Activated CD4-positive, CD25-positive, alpha-beta regulatory T cell treated with anti-CD3 and anti-CD28 coated beads, Interleukin-2, amount 50 U/mL, for 72 hours (primary cell): ENCODE results near the gene SUMO2.
"Not testable (repeated sequence)": the region's sequence is repeated elsewhere in the genome, so short reads cannot be mapped to it uniquely, and the experiment has no call there.

ENCODE experiments used
- DNase-seq: peaks from one replicate; pipeline ENCODE4 v3.0.0; 2021

SUMO2 gene

GRCh38 chr17:75182569-75183436, at the start of gene SUMO2:
Gene SUMO2 (minus strand): TSS chr17:75182959. CDS start chr17:75182834, 125 bp downstream.
- peak; percentile 96 for DNase-seq

GRCh38 chr17:75231741-75232464, 49.1 kb upstream of the SUMO2 start:
- DNase-seq, result no peak

- DNase-seq, result no peak
Observed at GRCh38 chr17:75231071-75231470, 48.3 kb upstream of the SUMO2 start.

DNA sequence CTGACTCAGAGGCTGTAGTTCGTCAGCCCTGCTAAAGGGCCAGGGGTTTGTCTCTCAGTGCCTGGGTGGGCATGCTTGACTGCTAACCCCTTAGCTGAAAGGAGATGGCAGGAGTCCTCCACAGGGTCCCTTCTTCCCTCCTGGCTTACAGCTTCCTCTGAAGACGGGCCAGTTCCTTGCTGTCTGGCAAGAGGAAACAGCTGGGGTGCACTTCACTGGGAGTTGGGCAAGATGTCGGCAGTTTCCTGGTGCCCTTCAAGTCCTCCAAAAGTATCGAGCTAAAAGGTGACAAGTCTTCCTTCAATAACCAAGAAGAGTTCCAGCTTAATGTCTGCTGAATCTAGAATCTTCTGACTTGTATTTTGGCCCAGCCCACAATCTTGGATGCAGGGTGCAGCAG, 46.1 kb upstream of the SUMO2 start:
- DNase-seq, result no peak

- DNase-seq, result no peak
Observed at GRCh38 chr17:75228305-75228704, 45.5 kb upstream of the SUMO2 start.

GRCh38 chr17:75227729-75228128, 45.0 kb upstream of the SUMO2 start:
- DNase-seq, result no peak

DNA sequence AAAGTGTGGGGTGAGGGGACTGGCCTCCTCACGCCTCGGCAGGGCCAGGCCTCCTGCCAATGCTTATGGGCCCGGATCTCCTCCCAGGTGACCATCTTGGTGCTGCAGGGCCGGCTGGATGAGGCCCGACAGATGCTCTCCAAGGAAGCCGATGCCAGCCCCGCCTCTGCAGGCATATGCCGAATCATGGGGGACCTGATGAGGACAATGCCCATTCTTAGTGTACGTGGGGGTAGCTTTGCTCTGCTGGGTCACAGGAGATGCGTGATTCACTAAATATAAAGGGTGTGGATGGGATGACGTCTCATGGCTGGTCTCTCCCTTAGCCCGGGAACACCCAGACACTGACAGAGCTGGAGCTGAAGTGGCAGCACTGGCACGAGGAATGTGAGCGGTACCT, 42.3 kb upstream of the SUMO2 start:
- DNase-seq, result no peak

DNA sequence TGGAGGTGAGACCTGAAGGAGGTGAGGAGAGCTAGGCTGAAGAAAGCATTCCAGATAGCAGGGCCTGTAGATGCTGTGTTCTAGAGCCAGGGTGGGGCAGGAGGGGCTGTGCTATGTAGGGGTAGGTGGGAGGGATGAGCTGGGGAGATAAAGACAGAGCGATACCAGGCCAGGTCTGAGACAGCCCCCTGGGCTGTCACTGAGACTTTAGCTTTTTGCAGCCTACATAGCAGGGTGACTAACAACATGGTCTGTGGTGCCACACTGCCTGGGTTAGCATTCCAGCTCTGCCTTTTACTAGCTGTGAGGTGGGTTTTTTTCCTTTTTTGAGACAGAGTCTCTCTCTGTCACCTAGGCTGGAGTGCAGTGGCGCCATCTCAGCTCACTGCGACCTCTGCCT, 37.1 kb upstream of the SUMO2 start:
- no peak for DNase-seq

DNA sequence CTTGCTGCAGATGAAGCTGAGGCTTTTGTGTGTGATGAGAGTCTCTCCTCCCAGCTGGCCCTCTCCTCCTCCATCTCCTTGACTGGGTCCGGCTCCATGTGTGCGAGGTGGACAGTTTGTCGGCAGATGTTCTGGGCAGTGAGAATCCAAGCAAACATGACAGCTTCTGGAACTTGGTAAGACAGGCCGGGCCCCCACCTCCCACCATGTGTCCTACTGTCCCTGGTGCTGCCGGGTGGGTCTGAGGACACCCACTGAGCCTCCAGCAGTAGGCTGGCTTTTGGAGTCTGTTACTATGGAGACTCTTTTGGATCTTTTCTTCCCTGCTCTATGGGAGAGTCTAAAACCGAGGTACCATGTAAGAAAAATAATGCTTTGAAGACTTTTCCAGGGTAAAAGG, 35.4 kb upstream of the SUMO2 start:
- no peak for DNase-seq

- no peak for DNase-seq
Observed at GRCh38 chr17:75209061-75209460, 26.3 kb upstream of the SUMO2 start.

- DNase-seq, result no peak
Observed at GRCh38 chr17:75208161-75208560, 25.4 kb upstream of the SUMO2 start.

GRCh38 chr17:75207760-75208159, 25.0 kb upstream of the SUMO2 start:
- no peak for DNase-seq

- DNase-seq, result not testable (repeated sequence)
Observed at GRCh38 chr17:75207050-75207407, 24.3 kb upstream of the SUMO2 start.

GRCh38 chr17:75205793-75206163, 23.0 kb upstream of the SUMO2 start:
- DNase-seq, result no peak

DNA sequence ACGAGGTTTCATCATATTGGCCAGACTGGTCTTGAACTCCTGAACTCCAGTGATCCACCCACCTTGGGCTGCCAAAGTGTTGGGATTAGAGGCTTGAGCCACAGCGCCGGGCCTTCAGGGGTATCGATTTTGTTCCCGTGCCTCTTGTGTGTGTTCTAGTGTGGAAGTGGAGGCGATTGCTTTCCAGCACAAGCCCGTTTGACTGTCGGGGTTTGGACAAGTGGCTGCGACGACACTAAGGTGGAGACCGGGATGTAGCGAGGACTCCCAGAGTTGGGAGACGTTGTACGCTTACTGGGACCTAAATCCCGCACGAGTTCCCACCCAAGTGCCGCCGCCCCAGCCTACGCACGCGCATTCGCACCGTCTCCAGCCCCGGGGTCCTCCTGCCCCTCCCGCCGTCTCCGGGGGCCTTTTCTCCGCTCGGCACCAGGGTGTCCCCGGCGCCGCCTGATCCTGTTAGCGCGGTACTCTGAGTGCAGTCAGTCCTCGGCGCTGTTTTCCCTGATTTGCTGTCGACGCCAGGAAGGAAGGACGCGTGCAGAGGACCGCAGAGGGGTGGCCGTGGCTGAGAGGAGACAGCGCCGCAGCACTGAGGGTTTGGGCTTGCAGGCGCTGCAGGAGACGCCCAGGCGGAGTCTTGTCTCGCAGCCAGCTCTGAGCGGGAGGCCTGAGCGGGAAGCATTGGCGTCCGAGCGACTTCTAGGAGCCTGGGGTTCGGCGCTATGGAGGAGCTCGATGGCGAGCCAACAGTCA, 22.5 kb upstream of the SUMO2 start, which contains the start of gene NUP85:
NUP85 (plus strand) TSS at position 643 of the 756 bp plus-strand sequence; CDS start at position 726, 83 bp downstream.
- peak; percentile 94 for DNase-seq

- no peak for DNase-seq
Observed at GRCh38 chr17:75199886-75200618, 17.3 kb upstream of the SUMO2 start.

GRCh38 chr17:75194879-75195278, 12.1 kb upstream of the SUMO2 start:
- DNase-seq, result no peak

DNA sequence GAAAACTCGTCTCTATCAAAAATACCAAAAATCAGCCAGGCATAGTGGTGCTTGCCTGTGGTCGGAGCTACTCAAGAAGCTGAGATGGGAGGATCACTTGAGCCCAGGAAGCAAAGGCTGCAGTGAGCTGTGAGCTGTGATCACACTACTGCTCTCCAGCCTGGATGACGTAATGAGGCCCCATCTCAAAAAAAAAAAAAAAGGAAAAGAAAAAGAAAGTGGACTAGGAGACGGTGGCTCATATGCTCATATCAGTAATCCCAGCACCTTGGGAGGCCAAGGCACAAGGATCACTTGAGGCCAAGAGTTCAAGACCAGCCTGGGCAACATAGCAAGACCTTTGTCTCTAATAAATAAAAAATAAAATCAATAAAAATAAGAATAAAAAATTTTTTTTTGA, 8.8 kb upstream of the SUMO2 start:
- DNase-seq, result no peak

DNA sequence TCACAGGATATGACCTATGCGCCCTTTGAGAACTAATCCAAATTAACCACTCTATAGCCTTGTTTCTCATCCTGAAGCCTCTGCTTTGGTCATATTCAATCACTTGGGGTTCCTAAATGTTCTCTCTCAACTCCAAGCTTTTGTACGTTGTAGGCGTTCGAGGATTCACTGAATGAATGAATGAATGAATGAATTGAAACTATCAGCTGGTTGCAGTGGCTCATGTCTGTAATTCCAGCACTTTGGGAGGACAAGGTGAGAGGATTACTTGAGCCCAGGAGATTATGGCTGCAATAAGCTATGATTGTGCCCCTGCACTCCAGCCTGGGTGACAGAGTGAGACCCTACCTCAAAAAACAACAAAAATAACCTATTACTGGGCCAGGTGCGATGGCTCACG, 5.9 kb upstream of the SUMO2 start:
- DNase-seq, result no peak

DNA sequence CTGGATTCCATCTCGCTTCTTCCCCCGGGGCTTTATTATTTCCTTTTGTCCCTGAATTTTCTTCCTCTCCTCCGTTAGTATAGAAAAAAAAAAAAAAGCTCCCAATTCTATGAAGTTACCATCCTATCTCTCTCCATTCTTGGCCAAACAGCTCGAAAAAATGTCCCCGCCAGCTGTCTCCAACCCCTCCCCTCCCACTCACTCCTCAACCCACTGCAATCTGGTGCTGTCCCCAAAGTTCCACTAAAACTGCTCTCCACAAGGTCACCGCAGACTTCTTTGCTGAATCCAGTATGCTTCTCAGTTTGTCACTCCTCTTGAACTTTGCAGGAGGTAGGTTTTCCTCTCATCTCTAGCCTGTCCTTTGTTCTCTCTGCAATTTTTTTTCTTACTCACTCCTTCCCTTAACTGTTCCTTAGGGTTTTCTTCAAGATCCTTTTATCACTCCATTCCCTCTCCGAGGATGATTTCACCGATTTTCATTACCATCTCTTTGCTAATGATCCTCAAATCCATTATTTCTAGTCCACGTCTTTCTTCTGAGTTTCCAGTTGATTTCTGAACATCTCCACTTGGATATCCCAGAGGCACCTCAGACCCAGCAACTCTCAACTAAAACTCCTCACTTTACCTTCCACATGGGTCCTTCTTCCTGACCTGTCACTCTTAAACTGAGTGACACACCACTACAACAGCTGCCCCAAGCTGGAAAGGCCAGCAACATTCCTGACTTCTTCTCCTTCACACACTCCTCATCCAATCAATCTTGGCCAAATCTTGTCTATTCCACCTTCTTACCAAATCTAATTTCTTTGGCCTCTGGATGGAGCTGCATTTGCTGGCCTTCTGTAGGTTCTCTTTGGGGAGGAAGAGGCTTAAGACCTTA, 1.5 kb upstream of the SUMO2 start:
- DNase-seq, result no peak

DNA sequence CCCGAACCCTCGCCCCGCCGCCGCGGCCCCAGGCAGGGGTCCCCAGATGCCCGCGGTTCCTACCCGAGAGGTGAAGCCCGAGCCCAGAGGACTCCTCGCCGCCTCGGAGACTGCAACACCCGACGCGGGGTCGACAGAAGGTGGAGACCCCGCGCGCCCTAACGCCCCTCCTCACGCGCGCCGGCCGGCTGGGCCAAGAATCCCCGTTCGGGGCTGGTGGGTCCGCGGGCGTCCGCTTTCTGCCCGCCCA, 515 bp downstream of the SUMO2 start:
- DNase-seq, result no peak
